Naive B cell (primary cell): ENCODE results near the gene LSM12. TPM values are rescaled to one million over a fixed set of nuclear protein-coding genes. Genes with fewer than 3 reads are reported as not detected.

Experiments used
- ATAC-seq, 2 donors: fragments of 150-1000 bp; cut with Tn5 transposase; 2 replicates each; pipeline ENCODE4 v1.10.0; 2021; ENCODE audit warnings: low read depth in 2 of 2, mild to moderate bottlenecking in 2 of 2, moderate library complexity in 2 of 2
- DNase-seq: peaks from one replicate; pipeline ENCODE4 v3.0.0; 2022
- H3K27ac Mint-ChIP-seq, 6 donors: one replicate each; pipeline ENCODE4 v1.8.0; 2020 to 2022; ENCODE audit warnings: mild to moderate bottlenecking in 6 of 6, mixed read lengths in 6 of 6, moderate library complexity in 5 of 6, inconsistent platforms in 2 of 6
- H3K27me3 Mint-ChIP-seq, 3 donors: one replicate each; pipeline ENCODE4 v1.8.0; 2021 to 2022; ENCODE audit warnings: mixed read lengths in 3 of 3, mild to moderate bottlenecking in 1 of 3
- H3K36me3 Mint-ChIP-seq, 2 donors: one replicate each; pipeline ENCODE4 v1.8.0; 2020 to 2022; ENCODE audit warnings: mixed read lengths in 2 of 2, inconsistent platforms in 1 of 2, mild to moderate bottlenecking in 1 of 2
- H3K4me1 Mint-ChIP-seq, 3 donors: one replicate each; pipeline ENCODE4 v1.8.0; 2020 to 2022; ENCODE audit warnings: mixed read lengths in 3 of 3, inconsistent platforms in 1 of 3, mild to moderate bottlenecking in 1 of 3, moderate library complexity in 1 of 3
- H3K4me3 Mint-ChIP-seq, 8 donors: one replicate each; pipeline ENCODE4 v1.8.0; 2020 to 2022; ENCODE audit warnings: mild to moderate bottlenecking in 8 of 8, mixed read lengths in 8 of 8, moderate library complexity in 8 of 8, inconsistent platforms in 2 of 8
- H3K9me3 Mint-ChIP-seq, 7 donors: one replicate each; pipeline ENCODE4 v1.8.0; 2020 to 2022; ENCODE audit warnings: mixed read lengths in 7 of 7, mild to moderate bottlenecking in 5 of 7, inconsistent platforms in 2 of 7, moderate library complexity in 1 of 7
- polyA plus RNA-seq, 6 donors: library from polyadenylated mRNA; unstranded; fragments of 300-500 nt; fragmentation: Illumina TruSeq; gene quantifications; one replicate each; pipeline ENCODE4 v1.2.3, GENCODE V29; 2021; ENCODE audit warnings: low read depth in 6 of 6

LSM12 gene
- polyA plus RNA-seq, 6 donors from 2014 or later = 48.1 to 99.0 (median 80.5) TPM

DNA sequence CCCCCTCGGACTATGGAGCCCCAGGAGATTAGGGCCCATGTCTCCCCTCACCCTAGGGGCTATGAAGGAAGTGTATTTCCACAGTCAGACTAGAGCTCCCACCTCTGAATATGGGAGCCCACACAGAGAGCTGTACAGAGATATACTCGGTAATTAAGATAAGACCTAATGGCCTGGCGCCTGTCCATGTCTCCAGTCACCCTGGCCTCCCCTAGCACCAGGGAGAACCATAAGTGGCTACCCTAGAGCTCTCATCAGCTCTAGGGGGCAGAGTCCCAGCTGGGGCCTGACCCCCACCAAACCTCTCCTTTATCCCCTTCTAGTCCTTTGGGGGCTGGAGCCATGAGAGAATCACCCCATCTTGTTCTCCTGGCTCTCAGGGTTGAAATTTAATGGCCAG is 54.1 kb downstream of the LSM12 start:
- Mint-ChIP-seq H3K4me1 (peaks cover 21 to 43% (median 41%) of the 10 kb centered on the region in 3 donors), H3K36me3 (peaks cover 8 to 9% of the 10 kb centered on the region in 2 donors), H3K4me3 (peak overlapping the region in 4 of 8 donors; percentile 20 to 100 (median 77)), H3K9me3 (no peaks in the 10 kb centered on the region), H3K27ac (no peak overlapping the region), H3K27me3 (no peaks in the 10 kb centered on the region)
- ATAC-seq (no peak), DNase-seq (no peak)

DNA sequence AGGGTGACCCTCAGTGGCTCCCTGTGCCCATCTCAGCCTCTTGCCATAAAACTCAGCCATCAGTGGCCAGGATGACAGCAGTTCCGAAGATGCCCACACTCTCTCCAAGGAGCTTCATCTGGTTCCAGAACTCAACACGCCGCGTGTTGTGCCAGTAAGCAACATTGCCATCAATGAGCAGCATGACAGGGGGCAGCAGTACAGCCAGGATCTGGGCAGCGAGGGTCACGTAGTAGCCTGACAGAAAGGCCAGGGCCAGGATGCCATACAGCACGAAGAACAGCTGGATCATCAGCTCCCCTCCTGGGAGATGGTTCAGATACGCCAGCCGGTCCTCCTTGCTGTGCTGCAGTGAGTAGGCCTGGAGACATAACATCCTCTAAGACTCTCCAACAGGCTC is 54.6 kb downstream of the LSM12 start:
- peaks cover 8 to 9% of the 10 kb centered on the region in 2 donors for H3K36me3 Mint-ChIP-seq
- no peaks in the 10 kb centered on the region for H3K27me3 Mint-ChIP-seq
- H3K4me1 Mint-ChIP-seq = peaks cover 23 to 48% (median 44%) of the 10 kb centered on the region in 3 donors
- H3K4me3 Mint-ChIP-seq = peak overlapping the region in 3 of 8 donors; percentile 6 to 98 (median 16)
- no peak for DNase-seq
- no peak overlapping the region for H3K27ac Mint-ChIP-seq
- ATAC-seq = no peak
- H3K9me3 Mint-ChIP-seq = no peaks in the 10 kb centered on the region

DNA sequence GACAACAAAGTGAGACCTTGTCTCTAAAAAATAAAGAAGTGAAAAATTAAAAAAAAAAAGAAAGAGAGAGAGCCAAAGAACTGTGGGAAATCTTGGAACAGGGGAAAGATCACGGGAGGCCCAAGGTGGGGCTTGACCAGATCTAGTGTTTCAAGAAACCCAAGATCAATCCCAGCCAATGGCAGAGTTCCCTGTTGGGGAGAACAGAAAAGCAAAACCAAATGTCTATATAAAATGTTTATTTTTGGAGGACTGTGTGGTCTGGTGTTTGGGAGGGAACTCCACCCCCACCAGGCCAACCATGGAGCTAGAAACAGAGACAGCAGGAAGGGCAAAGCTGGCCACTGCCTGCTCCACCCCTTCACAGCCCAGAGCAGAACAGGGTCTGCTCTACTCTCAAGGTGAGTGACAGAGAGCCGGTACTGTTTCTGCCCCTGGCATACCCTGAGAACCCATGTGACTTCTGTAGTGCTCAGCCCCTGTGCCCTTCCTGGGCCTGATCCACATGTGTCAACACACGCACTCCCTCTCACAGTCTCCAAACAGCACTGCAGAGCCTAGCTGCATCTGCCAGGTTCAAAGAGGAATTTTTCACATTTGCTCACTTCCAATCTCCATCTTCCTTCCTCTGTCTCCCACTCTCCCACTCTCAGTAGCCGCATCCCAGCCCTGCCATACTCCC is 55.4 kb downstream of the LSM12 start:
- DNase-seq (no peak), ATAC-seq (no peak)
- Mint-ChIP-seq H3K27me3 (peaks cover 2 to 3% (median 3%) of the 10 kb centered on the region in 3 donors), H3K27ac (no peak overlapping the region), H3K4me1 (peaks cover 28 to 56% (median 51%) of the 10 kb centered on the region in 3 donors), H3K9me3 (no peaks in the 10 kb centered on the region), H3K36me3 (peaks cover 8 to 9% of the 10 kb centered on the region in 2 donors), H3K4me3 (peak overlapping the region in 2 of 8 donors; percentile 79 to 98)

DNA sequence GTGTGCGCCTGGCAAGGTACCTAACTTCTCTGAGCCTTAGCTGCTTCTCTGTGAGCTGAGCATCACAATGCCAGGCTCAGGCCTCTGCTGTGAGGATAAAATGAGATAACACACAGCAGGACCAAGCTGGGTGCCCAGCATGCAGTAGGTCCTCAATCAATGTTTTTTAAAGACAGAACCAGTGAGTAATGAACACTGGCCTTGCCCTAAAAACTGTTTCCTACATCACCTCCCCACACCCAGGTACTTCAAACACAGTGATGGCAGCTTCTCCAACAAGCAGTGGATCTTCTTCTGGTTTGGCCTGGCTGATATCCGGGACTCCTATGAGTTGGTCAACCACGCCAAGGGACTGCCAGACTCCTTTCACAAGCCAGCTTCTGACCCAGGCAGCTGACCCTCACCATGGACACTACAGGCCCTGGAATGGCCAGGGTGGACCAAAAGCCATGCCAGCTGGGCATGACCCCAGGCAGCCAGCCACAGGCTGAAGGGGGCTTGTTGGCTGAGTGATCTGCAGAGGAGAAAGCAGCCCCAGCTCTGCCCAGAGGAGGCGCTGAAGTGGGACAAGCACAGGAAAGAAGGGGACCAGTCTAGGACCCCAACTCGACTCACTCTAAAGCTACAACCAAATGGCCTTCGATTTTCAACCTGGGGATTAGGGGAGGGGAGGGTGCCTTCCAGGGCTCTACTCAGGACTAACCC is 58.1 kb downstream of the LSM12 start:
- DNase-seq (no peak), ATAC-seq (no peak)
- H3K27me3 Mint-ChIP-seq = peaks cover 5 to 13% (median 9%) of the 10 kb centered on the region in 3 donors
- H3K27ac Mint-ChIP-seq = peak overlapping the region in 2 of 6 donors; percentile 82 to 87
- peak overlapping the region; percentile 81 to 97 (median 94) for H3K4me3 Mint-ChIP-seq
- no peaks in the 10 kb centered on the region for H3K9me3 Mint-ChIP-seq
- peaks cover 25 to 52% (median 34%) of the 10 kb centered on the region in 3 donors for H3K4me1 Mint-ChIP-seq
- peaks cover 8 to 9% of the 10 kb centered on the region in 2 donors for H3K36me3 Mint-ChIP-seq

DNA sequence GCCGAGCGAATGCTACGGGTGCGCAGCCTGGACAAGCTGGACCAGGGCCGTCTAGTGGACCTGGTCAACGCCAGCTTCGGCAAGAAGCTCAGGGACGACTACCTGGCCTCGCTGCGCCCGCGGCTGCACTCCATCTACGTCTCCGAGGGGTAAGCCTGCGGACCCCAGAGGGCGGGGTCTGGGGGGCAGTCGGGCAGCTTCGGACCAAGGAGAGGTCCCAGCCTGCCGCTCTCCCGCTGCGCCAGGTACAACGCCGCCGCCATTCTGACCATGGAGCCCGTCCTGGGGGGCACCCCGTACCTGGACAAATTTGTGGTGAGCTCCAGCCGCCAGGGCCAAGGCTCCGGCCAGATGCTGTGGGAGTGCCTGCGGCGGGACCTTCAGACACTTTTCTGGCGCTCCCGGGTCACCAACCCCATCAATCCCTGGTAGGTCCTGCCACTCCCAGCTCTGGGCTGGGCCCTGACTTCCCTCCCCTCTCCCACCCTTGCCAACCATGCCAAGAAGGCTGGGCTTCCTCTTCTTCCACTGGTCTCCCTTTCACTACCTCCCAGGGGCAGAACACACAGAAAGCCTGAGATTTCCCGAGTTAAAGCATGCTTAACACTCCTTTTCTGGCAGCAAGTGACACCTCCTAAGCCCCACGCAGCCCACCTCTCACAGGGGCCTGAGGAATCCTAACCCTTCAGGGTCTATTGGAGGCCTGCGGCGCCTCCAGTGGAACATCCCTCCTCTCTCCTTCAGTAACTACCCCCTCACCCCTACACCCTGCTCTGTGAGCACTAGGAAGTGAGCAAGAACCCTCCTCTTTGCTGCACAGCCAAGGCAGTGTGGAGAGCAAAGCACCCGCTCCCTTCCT is 58.9 kb downstream of the LSM12 start:
- ATAC-seq (no peak), DNase-seq (no peak)
- Mint-ChIP-seq H3K4me1 (peaks cover 25 to 44% (median 29%) of the 10 kb centered on the region in 3 donors), H3K36me3 (peaks cover 8 to 9% of the 10 kb centered on the region in 2 donors), H3K9me3 (no peaks in the 10 kb centered on the region), H3K27ac (peak overlapping the region in 3 of 6 donors; percentile 82 to 87 (median 82)), H3K27me3 (peaks cover 5 to 13% (median 9%) of the 10 kb centered on the region in 3 donors), H3K4me3 (peak overlapping the region; percentile 81 to 97 (median 94))

DNA sequence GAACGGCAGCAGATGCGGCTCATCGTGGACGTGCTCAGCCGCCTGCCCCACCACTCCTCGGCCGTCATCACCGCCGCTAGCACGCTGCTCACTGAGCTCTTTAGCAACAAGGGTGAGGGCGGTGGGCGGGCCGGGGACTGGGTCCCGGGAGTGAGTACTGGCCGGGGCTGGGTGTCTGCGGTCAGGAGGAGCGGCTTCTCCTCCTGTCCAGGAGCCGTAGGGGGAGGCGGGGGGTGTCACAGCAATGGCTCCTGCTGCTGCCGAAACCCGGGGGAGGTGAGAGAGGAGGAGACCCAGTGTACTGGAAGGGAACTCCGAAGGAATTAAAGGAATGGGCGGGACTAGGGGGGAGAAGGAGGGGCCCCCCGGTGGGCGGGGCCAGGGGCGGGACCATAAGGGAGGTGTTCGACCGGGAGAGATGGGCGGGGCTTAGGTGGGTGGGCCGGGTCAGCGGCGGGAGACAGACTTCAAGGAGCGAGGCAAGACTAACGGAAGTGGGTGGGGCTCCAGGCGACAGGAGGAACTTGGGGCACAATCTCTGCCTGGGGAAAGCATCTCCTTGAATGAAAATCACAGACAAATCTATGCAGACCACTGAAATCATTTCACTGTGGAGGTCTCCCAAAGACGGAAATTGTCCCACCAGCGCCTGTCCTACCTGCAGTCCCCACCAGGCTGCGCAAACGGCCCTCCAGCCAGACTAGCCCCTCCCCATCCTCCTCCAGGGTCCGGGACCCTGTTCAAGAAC is 59.7 kb downstream of the LSM12 start:
- H3K27me3 Mint-ChIP-seq = peaks cover 5 to 18% (median 12%) of the 10 kb centered on the region in 3 donors
- H3K27ac Mint-ChIP-seq = peak overlapping the region in 5 of 6 donors; percentile 27 to 93 (median 71)
- peaks cover 7 to 9% of the 10 kb centered on the region in 2 donors for H3K36me3 Mint-ChIP-seq
- peak overlapping the region; percentile 81 to 97 (median 94) for H3K4me3 Mint-ChIP-seq
- ATAC-seq (peak; percentile 75 to 80), DNase-seq (peak; percentile 87)
- H3K9me3 Mint-ChIP-seq = no peaks in the 10 kb centered on the region
- H3K4me1 Mint-ChIP-seq = peaks cover 25 to 44% (median 29%) of the 10 kb centered on the region in 3 donors

DNA sequence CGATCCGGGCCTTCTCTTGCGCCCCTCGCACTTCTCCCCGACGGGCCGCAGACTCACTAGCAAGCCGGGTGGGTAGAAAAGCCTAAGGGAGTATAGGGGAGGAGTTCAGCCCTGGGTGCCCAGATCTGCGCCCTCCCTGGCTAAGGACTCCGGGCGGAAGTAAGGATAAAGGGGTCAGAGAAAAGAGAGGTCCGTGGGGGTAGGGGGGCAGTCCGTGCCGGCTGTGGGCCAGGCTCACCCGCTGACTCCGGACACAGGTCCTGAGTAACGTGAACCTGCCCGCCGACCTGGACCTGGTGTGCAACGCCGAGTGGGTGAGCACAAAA is 60.2 kb downstream of the LSM12 start:
- Mint-ChIP-seq H3K4me1 (peaks cover 21 to 39% (median 26%) of the 10 kb centered on the region in 3 donors), H3K9me3 (no peaks in the 10 kb centered on the region), H3K27ac (peak overlapping the region in 5 of 6 donors; percentile 3 to 93 (median 71)), H3K27me3 (peaks cover 5 to 23% (median 17%) of the 10 kb centered on the region in 3 donors), H3K4me3 (peak overlapping the region; percentile 81 to 97 (median 94)), H3K36me3 (peaks cover 2 to 5% of the 10 kb centered on the region in 2 donors)
- DNase-seq (no peak), ATAC-seq (peak; percentile 13 to 19)

DNA sequence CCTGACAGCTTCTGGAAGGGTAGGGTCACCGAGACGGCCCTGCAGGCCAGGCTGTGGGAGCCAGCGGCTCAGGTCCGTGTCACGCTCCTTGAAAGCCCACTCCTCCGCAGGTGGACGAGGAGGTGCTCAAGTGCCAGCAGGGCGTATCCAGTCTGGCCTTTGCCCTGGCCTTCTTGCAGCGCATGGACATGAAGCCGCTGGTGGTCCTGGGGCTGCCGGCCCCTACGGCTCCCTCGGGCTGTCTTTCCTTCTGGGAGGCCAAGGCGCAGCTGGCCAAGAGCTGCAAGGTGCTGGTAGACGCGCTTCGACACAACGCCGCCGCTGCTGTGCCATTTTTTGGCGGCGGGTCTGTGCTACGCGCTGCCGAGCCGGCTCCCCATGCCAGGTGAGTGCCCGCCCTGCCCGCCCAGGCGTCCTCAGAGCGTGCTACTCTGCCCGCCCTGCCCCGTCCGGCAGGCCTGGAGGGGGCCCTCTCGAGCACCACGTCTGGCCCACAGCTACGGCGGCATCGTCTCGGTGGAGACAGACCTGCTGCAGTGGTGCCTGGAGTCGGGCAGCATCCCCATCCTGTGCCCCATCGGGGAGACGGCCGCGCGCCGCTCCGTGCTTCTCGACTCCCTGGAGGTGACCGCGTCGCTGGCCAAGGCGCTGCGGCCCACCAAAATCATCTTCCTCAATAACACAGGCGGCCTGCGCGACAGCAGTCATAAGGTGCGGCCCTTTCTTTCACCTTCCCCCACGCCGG is 60.8 kb downstream of the LSM12 start:
- Mint-ChIP-seq H3K4me1 (peaks cover 20 to 36% (median 26%) of the 10 kb centered on the region in 3 donors), H3K27me3 (peaks cover 5 to 28% (median 18%) of the 10 kb centered on the region in 3 donors), H3K27ac (peak overlapping the region in 4 of 6 donors; percentile 3 to 93 (median 49)), H3K9me3 (no peaks in the 10 kb centered on the region), H3K4me3 (peak overlapping the region; percentile 81 to 97 (median 94)), H3K36me3 (peaks cover 0 to 4% of the 10 kb centered on the region in 2 donors)
- DNase-seq (peak; percentile 41), ATAC-seq (peak; percentile 29)

DNA sequence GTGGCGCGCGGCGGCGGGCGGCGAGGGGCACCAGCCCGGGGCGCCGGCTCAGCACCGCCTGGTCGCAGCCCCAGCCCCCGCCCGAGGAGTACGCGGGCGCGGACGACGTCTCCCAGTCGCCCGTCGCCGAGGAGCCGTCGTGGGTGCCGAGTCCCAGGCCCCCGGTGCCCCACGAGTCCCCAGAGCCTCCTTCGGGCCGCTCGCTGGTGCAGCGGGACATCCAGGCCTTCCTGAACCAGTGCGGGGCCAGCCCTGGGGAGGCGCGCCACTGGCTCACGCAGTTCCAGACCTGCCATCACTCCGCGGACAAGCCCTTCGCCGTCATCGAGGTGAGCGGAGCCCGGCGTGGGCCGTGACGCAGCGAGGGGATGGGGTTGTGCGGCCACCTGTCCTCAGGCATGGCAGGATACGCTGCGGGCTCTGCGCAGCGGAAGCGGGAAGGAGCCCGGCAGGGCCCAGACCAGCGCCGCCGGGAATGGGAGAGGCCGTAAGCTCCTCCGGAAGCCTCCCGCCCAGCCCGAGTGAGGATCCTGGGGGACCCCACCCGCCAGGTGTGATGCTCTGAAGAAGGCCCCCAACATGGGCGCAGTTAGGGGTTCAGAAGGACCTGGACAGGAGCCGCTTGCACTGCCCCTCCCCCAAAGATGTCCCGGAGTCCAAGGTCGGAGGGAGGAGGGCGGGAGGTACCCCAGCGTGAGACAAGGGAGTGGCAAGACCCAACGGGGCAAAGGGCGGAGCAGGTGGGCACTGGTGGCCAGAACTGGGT is 61.5 kb downstream of the LSM12 start:
- H3K27ac Mint-ChIP-seq = peak overlapping the region in 1 of 6 donors; percentile 54
- H3K4me1 Mint-ChIP-seq = peaks cover 19 to 34% (median 26%) of the 10 kb centered on the region in 3 donors
- H3K27me3 Mint-ChIP-seq = peaks cover 9 to 28% (median 22%) of the 10 kb centered on the region in 3 donors
- ATAC-seq (no peak), DNase-seq (peak; percentile 15)
- H3K4me3 Mint-ChIP-seq = peak overlapping the region in 7 of 8 donors; percentile 47 to 97 (median 82)
- H3K36me3 Mint-ChIP-seq = no peaks in the 10 kb centered on the region
- H3K9me3 Mint-ChIP-seq = no peaks in the 10 kb centered on the region

DNA sequence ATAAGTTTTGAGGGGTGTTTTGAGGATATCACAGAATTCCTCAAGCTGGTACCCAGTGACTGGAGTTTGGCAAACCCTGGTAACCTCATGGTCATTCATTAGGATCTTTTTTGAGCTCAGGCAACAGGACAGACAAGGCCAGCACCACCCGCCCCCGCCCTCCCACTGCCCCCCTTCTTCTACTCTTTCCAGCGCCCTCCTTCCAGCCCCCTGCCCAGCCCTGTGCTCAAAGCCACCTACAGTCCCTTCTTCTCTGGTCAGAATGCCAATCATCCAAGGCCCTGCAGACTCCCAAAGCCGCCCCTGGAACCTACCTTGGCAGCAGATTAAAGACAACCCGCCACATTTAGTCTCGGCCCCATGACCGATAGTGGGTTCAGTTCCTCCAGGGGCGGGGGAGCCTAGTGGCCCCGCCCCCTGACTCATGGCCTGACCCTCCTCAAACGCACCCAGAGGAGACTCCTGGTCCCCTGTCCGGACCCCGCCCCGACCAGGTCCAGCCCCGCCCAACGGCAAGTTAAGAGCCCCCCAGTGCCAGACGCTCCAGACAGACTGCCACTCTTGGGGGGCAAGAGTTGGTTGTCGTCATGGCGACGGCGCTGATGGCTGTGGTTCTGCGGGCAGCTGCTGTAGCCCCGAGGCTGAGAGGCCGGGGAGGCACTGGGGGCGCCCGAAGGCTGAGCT is 62.3 kb downstream of the LSM12 start, which contains the start of gene NAGS:
TSS of gene NAGS (plus strand) at position 546 of the 684 bp plus-strand sequence. CDS start at position 588, 42 bp downstream.
- peak within 1 kb of the TSS in 2 of 6 donors; percentile 26 to 81 for H3K27ac Mint-ChIP-seq
- no peaks in the 10 kb centered on the region for H3K36me3 Mint-ChIP-seq
- no peaks in the 10 kb centered on the region for H3K9me3 Mint-ChIP-seq
- DNase-seq = peak; percentile 8
- H3K27me3 Mint-ChIP-seq = peaks cover 9 to 29% (median 29%) of the 10 kb centered on the region in 3 donors
- H3K4me1 Mint-ChIP-seq = peaks cover 19 to 34% (median 26%) of the 10 kb centered on the region in 3 donors
- ATAC-seq = no peak
- peak within 1 kb of the TSS; percentile 45 to 97 (median 82) for H3K4me3 Mint-ChIP-seq
